Upper lobe of left lung (tissue), 6 donors: Measurements from ENCODE around the gene MRGPRG. TPM values are rescaled to one million over a fixed set of nuclear protein-coding genes. Genes with fewer than 3 reads are reported as not detected.

ENCODE experiments used
- ATAC-seq, 2 donors: fragments of 200-7000 bp; cut with Tn5 transposase; one replicate each; pipeline ENCODE4 v1.9.1; 2022; ENCODE audit warnings: mild to moderate bottlenecking in 2 of 2, moderate library complexity in 2 of 2; ENCODE audit not compliant: low FRiP score in 2 of 2
- DNase-seq, 2 donors: peaks; one replicate each; pipeline ENCODE4 v3.0.0-alpha.2; 2019 to 2020
- H3K27ac ChIP-seq, 4 donors: fragments of 200-600 bp; sonication (generic); one replicate each; pipeline ENCODE4 v1.5.1; 2016 to 2019
- H3K27me3 ChIP-seq, 4 donors: fragments of 200-600 bp; sonication (generic); one replicate each; pipeline ENCODE4 v1.5.1; 2017 to 2019
- H3K36me3 ChIP-seq, 4 donors: fragments of 200-600 bp; sonication (generic); one replicate each; pipeline ENCODE4 v1.5.1; 2016 to 2019
- H3K4me1 ChIP-seq, 4 donors: fragments of 200-600 bp; sonication (generic); one replicate each; pipeline ENCODE4 v1.5.1; 2018 to 2019
- H3K4me3 ChIP-seq, 4 donors: fragments of 200-600 bp; sonication (generic); one replicate each; pipeline ENCODE4 v1.5.1; 2017 to 2019; ENCODE audit warnings: mild to moderate bottlenecking in 2 of 4, moderate library complexity in 1 of 4
- H3K9me3 ChIP-seq, 4 donors: fragments of 200-600 bp; sonication (generic); one replicate each; pipeline ENCODE4 v1.5.1; 2018 to 2019
- CTCF ChIP-seq, 6 experiments: fragments of 450-650 bp in 4 of 6; fragments of 200-600 bp in 2 of 6; sonication (generic) in 2 of 6; IDR thresholded peaks; one replicate each; pipeline ENCODE4 v1.5.1; 2016 to 2019; ENCODE audit warnings: antibody characterized with exemption in 6 of 6
- EP300 ChIP-seq, 4 donors: sonication (generic); formaldehyde crosslinking; IDR thresholded peaks; one replicate each; pipeline ENCODE4 v1.5.1; 2017; ENCODE audit warnings: antibody characterized with exemption in 4 of 4, control low read depth in 2 of 4
- POLR2A ChIP-seq, 4 donors: fragments of 450-650 bp; IDR thresholded peaks; one replicate each; pipeline ENCODE4 v1.5.1; 2016 to 2017; ENCODE audit warnings: antibody characterized with exemption in 4 of 4, mild to moderate bottlenecking in 2 of 4
- POLR2AphosphoS5 ChIP-seq, 2 donors: sonication (generic); formaldehyde crosslinking; IDR thresholded peaks; one replicate each; pipeline ENCODE4 v1.5.1; 2017; ENCODE audit warnings: antibody characterized with exemption in 2 of 2
- WGBS, 2 donors: methylation state at CpG; one replicate each; pipeline ENCODE4 v1.1.5; 2017 to 2018; 5-methylcytosine and 5-hydroxymethylcytosine counted together
- total RNA-seq, 6 donors: library from RNA; depleted of rRNA in 4 of 6; stranded (reverse); fragments of >200 nt in 4 of 6; gene quantifications; one replicate each; pipeline versions ENCODE4 v1.1.0 to v1.2.1, GENCODE V29; 2016 to 2021
- donor health status: DM: no; HTN: no; CAD: no; lungs with moderate emphysema.
- donor health status: DM: no; HTN: yes; CAD: no; lungs with severe emphysema.

MRGPRG gene
- total RNA-seq, 6 donors from 2014 or later = not detected

DNA sequence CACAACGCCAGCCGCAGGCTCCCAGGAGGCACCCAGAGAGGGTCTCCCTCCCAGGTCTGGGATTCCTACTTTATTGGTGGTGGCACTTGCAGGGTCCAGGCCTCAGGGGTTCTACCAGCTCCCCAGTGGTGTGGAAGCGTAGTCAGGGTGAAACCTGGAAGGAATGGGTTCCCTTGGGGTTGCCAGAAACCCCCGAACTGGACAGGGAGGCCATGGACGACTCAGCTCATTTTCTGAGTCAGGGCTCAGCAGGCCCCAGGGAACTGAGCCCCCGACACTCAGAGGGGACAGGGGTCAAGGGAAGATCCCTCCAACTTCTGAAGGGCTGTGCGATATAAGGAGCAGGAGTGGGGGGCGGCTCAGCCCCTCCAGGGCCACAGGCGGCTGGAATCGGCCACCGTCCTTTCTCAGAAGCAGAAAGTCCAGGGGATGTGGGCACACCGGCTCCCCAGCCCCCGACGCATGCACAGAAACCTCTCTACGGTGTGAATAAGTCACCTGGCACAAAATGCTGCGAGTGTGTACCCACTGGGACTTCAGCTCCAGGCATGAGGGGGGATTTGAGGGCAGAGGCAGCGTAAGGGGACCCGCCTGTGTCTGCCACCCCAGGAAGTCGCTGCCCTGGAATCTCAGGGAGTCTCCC lies 25.1 kb downstream of the MRGPRG start:
- Histone ChIP-seq H3K27ac (no peak overlapping the region), H3K4me3 (no peak overlapping the region), H3K4me1 (peaks cover 0 to 5% (median 0%) of the 10 kb centered on the region in 4 donors), H3K27me3 (no peaks in the 10 kb centered on the region), H3K36me3 (no peaks in the 10 kb centered on the region), H3K9me3 (no peaks in the 10 kb centered on the region)
- DNase-seq (peak in 1 of 2 donors; percentile 56), ATAC-seq (no peak)
- 77 to 91% methylated on average over 9 to 19 of the region's 19 CpGs for WGBS, 2 donors
- no peak for TF ChIP-seq EP300 (IDR thresholded peaks at IDR 0.05)
- TF ChIP-seq POLR2A (IDR thresholded peaks at IDR 0.05) = no peak
- TF ChIP-seq POLR2AphosphoS5 (IDR thresholded peaks at IDR 0.05) = no peak
- no peak for TF ChIP-seq CTCF (IDR thresholded peaks at IDR 0.05)

DNA sequence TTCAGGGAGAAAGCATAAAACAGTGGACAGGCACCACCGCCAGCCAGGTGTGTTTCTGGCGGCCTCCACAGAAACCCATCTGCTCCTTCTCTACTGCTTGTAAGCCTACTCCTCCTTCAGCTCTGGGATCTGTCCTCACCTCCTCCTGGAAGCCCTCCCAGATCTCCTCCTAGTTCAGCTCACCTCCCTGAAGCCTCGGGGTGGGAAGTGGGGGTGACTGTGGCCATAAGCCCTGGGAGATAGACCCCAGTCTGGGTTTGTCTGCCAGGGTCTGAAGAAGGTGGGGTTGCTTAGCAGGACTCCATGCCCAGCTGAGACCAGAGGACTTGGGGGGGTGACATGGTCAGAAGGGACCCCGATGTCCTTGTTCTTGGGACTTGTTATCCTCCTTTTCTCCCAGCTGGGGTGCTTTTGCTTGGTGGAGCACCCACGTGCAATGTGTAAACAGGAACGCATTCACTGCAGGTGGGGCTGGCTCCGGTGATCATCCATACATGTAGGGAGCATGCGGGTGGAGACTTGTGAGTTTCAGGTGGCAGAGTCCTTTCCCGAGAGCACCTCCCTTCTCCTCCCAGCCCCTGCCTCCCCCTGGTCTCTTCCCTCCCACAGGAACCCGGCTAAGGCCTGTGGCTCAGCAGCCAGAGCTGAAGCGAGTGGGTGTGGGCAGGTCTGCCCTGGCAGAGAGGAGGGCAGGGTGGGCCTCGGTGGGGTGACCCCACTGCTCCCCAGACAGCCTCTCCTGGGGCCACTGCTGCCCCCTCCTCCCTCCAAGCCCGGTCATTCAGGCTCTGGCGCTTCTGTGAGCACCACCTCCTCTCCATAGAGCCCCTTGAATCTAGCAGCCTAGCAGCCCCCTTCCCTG lies 25.9 kb downstream of the MRGPRG start:
- H3K4me3 ChIP-seq = no peak overlapping the region
- TF ChIP-seq POLR2A (IDR thresholded peaks at IDR 0.05) (no peak), POLR2AphosphoS5 (IDR thresholded peaks at IDR 0.05) (no peak), CTCF (IDR thresholded peaks at IDR 0.05) (no peak), EP300 (IDR thresholded peaks at IDR 0.05) (no peak)
- no peaks in the 10 kb centered on the region for H3K36me3 ChIP-seq
- no peaks in the 10 kb centered on the region for H3K27me3 ChIP-seq
- no peak overlapping the region for H3K27ac ChIP-seq
- WGBS, 2 donors = 87 to 92% methylated on average over 13 to 14 of the region's 14 CpGs
- no peaks in the 10 kb centered on the region for H3K9me3 ChIP-seq
- no peak for ATAC-seq
- DNase-seq = no peak
- peaks cover 0 to 5% (median 0%) of the 10 kb centered on the region in 4 donors for H3K4me1 ChIP-seq

DNA sequence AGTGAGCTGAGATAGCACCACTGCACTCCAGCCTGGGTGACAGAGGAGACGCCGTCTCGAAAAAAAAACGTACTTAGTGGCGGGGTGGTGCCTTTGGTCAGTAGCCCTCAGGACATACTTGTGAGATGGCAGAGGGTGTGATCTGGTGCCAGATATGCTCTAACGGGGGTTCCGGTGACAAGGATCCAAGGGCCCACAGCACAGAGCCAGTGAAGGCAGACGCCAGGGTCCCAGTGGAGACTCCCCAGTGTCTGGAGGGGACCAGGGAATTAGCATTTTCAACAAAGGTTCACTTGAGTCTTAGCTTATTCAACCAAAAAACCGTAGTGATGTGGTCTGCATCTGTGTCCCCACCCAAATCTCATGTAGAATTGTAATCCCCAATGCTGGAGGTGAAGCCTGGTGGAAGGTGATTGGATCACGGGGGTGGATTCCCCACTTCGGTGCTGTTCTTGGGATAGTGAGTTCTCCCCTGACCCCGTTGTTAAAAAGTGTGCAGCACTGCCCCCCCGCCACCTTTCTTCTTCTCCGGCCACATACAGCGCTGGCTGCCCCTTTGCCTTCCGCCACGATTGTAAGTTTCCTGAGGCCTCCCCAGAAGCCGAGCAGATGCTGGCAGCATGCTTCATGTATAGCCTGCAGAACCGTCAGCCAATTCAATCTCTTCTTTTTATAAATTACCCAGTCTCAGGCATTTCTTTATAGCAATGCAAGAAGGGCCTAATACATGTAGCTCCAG lies 26.9 kb downstream of the MRGPRG start:
- H3K4me1 ChIP-seq = peaks cover 0 to 5% (median 0%) of the 10 kb centered on the region in 4 donors
- no peaks in the 10 kb centered on the region for H3K9me3 ChIP-seq
- ATAC-seq (no peak), DNase-seq (no peak)
- H3K27ac ChIP-seq = no peak overlapping the region
- no peak for TF ChIP-seq CTCF (IDR thresholded peaks at IDR 0.05)
- no peak for TF ChIP-seq POLR2AphosphoS5 (IDR thresholded peaks at IDR 0.05)
- TF ChIP-seq POLR2A (IDR thresholded peaks at IDR 0.05) = no peak
- TF ChIP-seq EP300 (IDR thresholded peaks at IDR 0.05) = no peak
- WGBS, 2 donors = 87 to 94% methylated on average over 19 of the region's 19 CpGs
- no peaks in the 10 kb centered on the region for H3K27me3 ChIP-seq
- H3K4me3 ChIP-seq = no peak overlapping the region
- H3K36me3 ChIP-seq = no peaks in the 10 kb centered on the region

GRCh38 chr11:3190600-3190999 lies 28.0 kb downstream of the MRGPRG start:
- 86 to 92% methylated on average over 5 to 6 of the region's 6 CpGs for WGBS, 2 donors
- H3K9me3 ChIP-seq = no peaks in the 10 kb centered on the region
- ATAC-seq (no peak), DNase-seq (no peak)
- H3K36me3 ChIP-seq = no peaks in the 10 kb centered on the region
- no peak overlapping the region for H3K4me3 ChIP-seq
- H3K27me3 ChIP-seq = no peaks in the 10 kb centered on the region
- TF ChIP-seq CTCF (IDR thresholded peaks at IDR 0.05) (no peak), POLR2A (IDR thresholded peaks at IDR 0.05) (no peak)
- peaks cover 0 to 5% (median 0%) of the 10 kb centered on the region in 4 donors for H3K4me1 ChIP-seq
- no peak overlapping the region for H3K27ac ChIP-seq
